Endothelial cell of umbilical vein (primary cell): Measurements from ENCODE around the gene SLC9C2. TPM values are rescaled to one million over a fixed set of nuclear protein-coding genes. Genes with fewer than 3 reads are reported as not detected.

Source experiments
- BruUV-seq: library from RNA; stranded (reverse); fragments of 400-500 nt; replicated peaks from 2 replicates; lab custom pipeline; 2021; lab: Mats Ljungman, UMichigan
- CTCF ChIA-PET: fragments of 300-600, 350-600 bp; sonication (Branson Sonifier 250); formaldehyde crosslinking; loops from one replicate; lab custom pipeline; 2021; ENCODE audit warnings: antibody characterized with exemption, inconsistent platforms; lab: Charles Lee
- POLR2A ChIA-PET: fragments of 300-600, 350-600 bp; sonication (Branson Sonifier 250); formaldehyde crosslinking; loops from one replicate; lab custom pipeline; 2021; ENCODE audit warnings: antibody characterized with exemption, inconsistent platforms; lab: Charles Lee
- DNase-seq: peaks from one replicate; pipeline ENCODE4 v3.0.0-alpha.2; 2011; ENCODE audit warnings: low read depth, low spot score
- FAIRE-seq: peaks from 2 replicates; lab custom pipeline; 2011; peaks lifted over from hg19 to GRCh38; lab: Jason Lieb, UNC
- H2AFZ ChIP-seq: 2 replicates; pipeline ENCODE4 v1.6.0; 2012; ENCODE audit warnings: low read depth, low read length, control low read depth, inconsistent platforms
- H3K27ac ChIP-seq: 2 replicates; pipeline ENCODE4 v1.5.1; 2011; ENCODE audit warnings: low read depth, mild to moderate bottlenecking, control low read depth, low read length, moderate library complexity; ENCODE audit not compliant: insufficient read depth
- H3K27me3 ChIP-seq, 2 experiments: 2 replicates each; pipeline versions ENCODE4 v1.6.0 to v1.6.1; 2011; ENCODE audit warnings: low read length in 2 of 2, mixed read lengths in 1 of 2; ENCODE audit not compliant: control insufficient read depth in 2 of 2, insufficient read depth in 2 of 2
- H3K36me3 ChIP-seq, 2 experiments: 2 replicates in 1 of 2; 3 replicates in 1 of 2; pipeline ENCODE4 v1.5.1; 2011; ENCODE audit warnings: low read length in 2 of 2, mild to moderate bottlenecking in 1 of 2, moderate library complexity in 1 of 2; ENCODE audit not compliant: control insufficient read depth in 2 of 2, insufficient read depth in 2 of 2; ENCODE audit errors: extremely low read depth in 1 of 2
- H3K4me1 ChIP-seq: 3 replicates; pipeline ENCODE4 v1.5.1; 2011; ENCODE audit warnings: mild to moderate bottlenecking, low read length; ENCODE audit not compliant: control insufficient read depth, insufficient read depth; ENCODE audit errors: extremely low read depth
- H3K4me2 ChIP-seq: 2 replicates; pipeline ENCODE4 v1.6.1; 2011; ENCODE audit warnings: low read length, control low read depth, mixed read lengths; ENCODE audit not compliant: insufficient read depth
- H3K4me3 ChIP-seq, 3 experiments: fragments of 200-600 bp in 1 of 3; sonication (generic), shearing (Covaris generic) in 1 of 3; replicated peaks in 1 of 3; 2 replicates each; pipeline ENCODE4 v1.5.1; 2011 to 2016; ENCODE audit warnings: control low read depth in 3 of 3, low read length in 3 of 3, mild to moderate bottlenecking in 2 of 3, inconsistent platforms in 1 of 3, low read depth in 1 of 3, moderate library complexity in 1 of 3; ENCODE audit not compliant: insufficient read depth in 1 of 3
- H3K79me2 ChIP-seq: 2 replicates; pipeline ENCODE4 v1.6.0; 2012; ENCODE audit warnings: low read length, inconsistent platforms; ENCODE audit not compliant: control insufficient read depth, insufficient read depth
- H3K9ac ChIP-seq: replicated peaks from 2 replicates; pipeline ENCODE3; 2011; ENCODE audit warnings: low read length, control low read depth; ENCODE audit not compliant: insufficient read depth; ENCODE audit errors: extremely low read depth
- H3K9me1 ChIP-seq: replicated peaks from 3 replicates; pipeline ENCODE4 v1.6.0; 2011; ENCODE audit warnings: mild to moderate bottlenecking, low read length; ENCODE audit not compliant: control insufficient read depth, insufficient read depth; ENCODE audit errors: extremely low read depth
- H3K9me3 ChIP-seq: replicated peaks from 2 replicates; pipeline ENCODE4 v1.5.1; 2012; ENCODE audit warnings: low read length, inconsistent platforms; ENCODE audit not compliant: control insufficient read depth, insufficient read depth
- H4K20me1 ChIP-seq: replicated peaks from 2 replicates; pipeline ENCODE3; 2011; ENCODE audit warnings: mild to moderate bottlenecking, low read length; ENCODE audit not compliant: control insufficient read depth, insufficient read depth; ENCODE audit errors: extremely low read depth
- EZH2 ChIP-seq: IDR thresholded peaks from 2 replicates; pipeline ENCODE4 v1.6.1; 2012; ENCODE audit warnings: borderline replicate concordance, low read depth, mild to moderate bottlenecking, moderate library complexity, low read length, inconsistent platforms; ENCODE audit not compliant: severe bottlenecking
- FOS ChIP-seq: IDR thresholded peaks from 2 replicates; pipeline ENCODE4 v1.6.1; 2011; ENCODE audit warnings: mild to moderate bottlenecking, low read length, moderate library complexity, borderline replicate concordance; ENCODE audit not compliant: insufficient read depth
- GATA2 ChIP-seq: IDR thresholded peaks from 2 replicates; pipeline ENCODE4 v1.7.0; 2011; ENCODE audit warnings: low read depth, mild to moderate bottlenecking, moderate library complexity, mixed read lengths, low read length; ENCODE audit not compliant: insufficient read length, insufficient read depth
- JUN ChIP-seq: IDR thresholded peaks from 2 replicates; pipeline ENCODE4 v1.6.1; 2011; ENCODE audit warnings: borderline replicate concordance, low read depth; ENCODE audit not compliant: insufficient read length, insufficient read depth
- POLR2AphosphoS5 ChIP-seq: IDR thresholded peaks from 2 replicates; pipeline ENCODE4 v1.6.1; 2012; ENCODE audit warnings: low read depth, mild to moderate bottlenecking, control low read depth, low read length, moderate library complexity; ENCODE audit not compliant: insufficient read depth
- dilution Hi-C: fragments of 300-500 bp; cut with MboI; formaldehyde crosslinking; loops from one replicate; pipeline ENCODE4 v1.15.0; 2019; ENCODE audit warnings: low sequenced_read_pairs; ENCODE audit not compliant: extremely low pct_ligation_motif_present
- intact Hi-C: fragments of 100-400 bp; cut with micrococcal nuclease; formaldehyde crosslinking; loops from one replicate; pipeline ENCODE4 v1.10.0; 2022
- polyA plus RNA-seq, 4 experiments: library from polyadenylated mRNA; depleted of rRNA in 3 of 4; stranded (reverse) in 3 of 4; unstranded in 1 of 4; fragments of >200 nt; gene quantifications; 2 replicates each; pipeline versions ENCODE4 v1.2.1 to v1.2.3, GENCODE V29; 2011 to 2012; ENCODE audit warnings: missing spikeins in 1 of 4
- total RNA-seq: library from RNA; stranded (reverse); gene quantifications from 2 replicates; pipeline ENCODE4 v1.2.3, GENCODE V29; 2021
- TF ChIP-seq, protein P1 (sequence below), 2 donors: IDR thresholded peaks; 1 replicate in 1 of 2; 2 replicates in 1 of 2; pipeline ENCODE4 v1.5.1; 2011; ENCODE audit warnings: low read length in 2 of 2, mild to moderate bottlenecking in 2 of 2, moderate library complexity in 2 of 2, control low read depth in 1 of 2, inconsistent platforms in 1 of 2, low read depth in 1 of 2; ENCODE audit not compliant: insufficient read depth in 1 of 2; ENCODE audit errors: extremely low read depth in 1 of 2
- TF ChIP-seq, protein P2 (sequence below): IDR thresholded peaks from 2 replicates; pipeline ENCODE4 v1.6.1; 2011; ENCODE audit not compliant: insufficient read depth, insufficient read length

The SLC9C2 gene
- total and polyA plus RNA-seq, 2 donors (not counting 3 experiments of a cell fraction or from before 2014, with no cell fraction given): 0.15 TPM; not detected in 1

DNA sequence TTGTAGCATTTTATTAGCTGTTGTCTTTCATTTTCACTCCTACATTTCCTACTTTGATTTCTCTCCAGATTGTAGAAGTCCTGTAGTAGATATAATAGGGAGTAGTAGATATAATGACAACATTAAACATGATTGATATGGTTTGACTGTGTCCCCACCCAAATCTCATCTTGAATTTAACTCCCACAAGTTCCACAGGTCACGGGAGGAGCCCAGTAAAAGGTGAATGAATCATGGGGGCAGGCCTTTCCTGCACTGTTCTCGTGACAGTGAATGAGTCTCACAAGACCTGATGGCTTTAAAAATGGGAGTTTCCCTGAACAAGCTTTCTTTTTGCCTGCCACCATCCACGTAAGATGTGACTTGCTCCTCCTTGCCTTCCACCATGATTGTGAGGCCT lies 133.2 kb downstream of the SLC9C2 start:
- dilution Hi-C loops: no loop called here
- no peak for FAIRE-seq
- H3K9ac ChIP-seq: no peak overlapping the region
- H3K4me2 ChIP-seq: no peak overlapping the region
- H3K9me3 ChIP-seq: no peaks in the 10 kb centered on the region
- H2AFZ ChIP-seq: no peak overlapping the region
- TF ChIP-seq JUN (no peak), GATA2 (no peak), EZH2 (no peak), POLR2AphosphoS5 (no peak), FOS (no peak)
- TF ChIP-seq, protein P1, sequence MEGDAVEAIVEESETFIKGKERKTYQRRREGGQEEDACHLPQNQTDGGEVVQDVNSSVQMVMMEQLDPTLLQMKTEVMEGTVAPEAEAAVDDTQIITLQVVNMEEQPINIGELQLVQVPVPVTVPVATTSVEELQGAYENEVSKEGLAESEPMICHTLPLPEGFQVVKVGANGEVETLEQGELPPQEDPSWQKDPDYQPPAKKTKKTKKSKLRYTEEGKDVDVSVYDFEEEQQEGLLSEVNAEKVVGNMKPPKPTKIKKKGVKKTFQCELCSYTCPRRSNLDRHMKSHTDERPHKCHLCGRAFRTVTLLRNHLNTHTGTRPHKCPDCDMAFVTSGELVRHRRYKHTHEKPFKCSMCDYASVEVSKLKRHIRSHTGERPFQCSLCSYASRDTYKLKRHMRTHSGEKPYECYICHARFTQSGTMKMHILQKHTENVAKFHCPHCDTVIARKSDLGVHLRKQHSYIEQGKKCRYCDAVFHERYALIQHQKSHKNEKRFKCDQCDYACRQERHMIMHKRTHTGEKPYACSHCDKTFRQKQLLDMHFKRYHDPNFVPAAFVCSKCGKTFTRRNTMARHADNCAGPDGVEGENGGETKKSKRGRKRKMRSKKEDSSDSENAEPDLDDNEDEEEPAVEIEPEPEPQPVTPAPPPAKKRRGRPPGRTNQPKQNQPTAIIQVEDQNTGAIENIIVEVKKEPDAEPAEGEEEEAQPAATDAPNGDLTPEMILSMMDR (IDR thresholded peaks at IDR 0.05; ENCODE audit: extremely low read depth in 1 of 2, insufficient read depth in 1 of 2, low read depth in 1 of 2, low read length in 2 of 2): no peak
- TF ChIP-seq, protein P2, sequence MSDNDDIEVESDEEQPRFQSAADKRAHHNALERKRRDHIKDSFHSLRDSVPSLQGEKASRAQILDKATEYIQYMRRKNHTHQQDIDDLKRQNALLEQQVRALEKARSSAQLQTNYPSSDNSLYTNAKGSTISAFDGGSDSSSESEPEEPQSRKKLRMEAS: no peak
- no peak overlapping the region for H3K27ac ChIP-seq
- peaks cover 17% of the 10 kb centered on the region for H3K4me1 ChIP-seq
- intact Hi-C loops: loop anchor here (10.0 kb wide), 1 partner anchor 555 kb away; no protein-coding TSS in a partner anchor
- H3K79me2 ChIP-seq: peaks cover 2% of the 10 kb centered on the region
- CTCF ChIA-PET: no interaction called here
- no peaks in the 10 kb centered on the region for H3K27me3 ChIP-seq
- no peaks in the 10 kb centered on the region for H3K36me3 ChIP-seq
- H4K20me1 ChIP-seq: no peaks in the 10 kb centered on the region
- no peaks in the 10 kb centered on the region for H3K9me1 ChIP-seq
- BruUV-seq: no TSS peak
- POLR2A ChIA-PET: no interaction called here
- H3K4me3 ChIP-seq: no peak overlapping the region
- DNase-seq: no peak
